Stimulated activated CD8-positive, alpha-beta memory T cell treated with anti-CD3 and anti-CD28 coated beads, Interleukin-12 subunit alpha, Interleukin-12 subunit beta, amount 100 ng/mL, for 1 hour (primary cell): ENCODE results near the gene SLC9B2.
"Not testable (repeated sequence)": the region's sequence is repeated elsewhere in the genome, so short reads cannot be mapped to it uniquely, and the experiment has no call there.

ENCODE experiments used
- DNase-seq: peaks from one replicate; pipeline ENCODE4 v3.0.0-alpha.2; 2020; ENCODE audit warnings: low read depth

The SLC9B2 gene

DNA sequence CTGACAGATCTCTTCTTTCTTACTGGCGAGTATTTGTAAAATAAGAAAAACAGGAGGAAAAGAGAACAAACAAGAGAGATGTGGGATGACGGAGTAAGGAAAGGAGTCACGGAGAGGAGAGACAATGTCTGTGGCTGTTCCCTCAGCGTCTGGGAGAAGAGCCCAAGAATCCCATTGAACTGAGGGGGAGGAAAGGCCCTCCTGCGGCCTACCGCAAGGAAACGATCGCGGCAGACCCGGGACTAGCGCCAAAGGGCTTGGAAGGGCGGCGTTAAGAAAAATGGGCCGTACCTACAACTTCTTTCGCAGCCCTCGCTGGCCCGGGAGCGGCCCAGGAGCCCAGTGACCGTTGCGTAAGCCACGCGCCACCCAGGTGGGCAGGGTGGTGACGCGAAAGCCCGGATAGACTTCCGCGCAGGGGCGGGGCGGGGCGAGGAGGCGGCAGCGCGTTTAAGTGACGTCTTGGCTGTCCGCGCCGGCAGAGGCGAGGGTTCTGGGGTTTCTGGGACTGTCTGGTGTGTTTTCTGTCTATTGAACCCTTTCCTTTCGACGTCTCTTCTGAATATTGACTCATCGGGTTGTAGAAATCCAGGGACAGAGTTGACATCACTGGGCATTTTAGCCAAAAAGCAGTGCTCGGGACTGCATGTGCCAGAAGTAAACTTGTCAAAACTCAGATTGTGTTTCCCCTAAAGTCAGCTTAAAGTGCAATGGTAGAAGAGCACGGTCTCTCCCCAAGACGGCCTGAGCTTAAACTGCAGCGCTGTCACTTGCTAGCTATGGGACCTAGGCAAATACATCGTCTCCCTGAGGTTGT, 57.0 kb downstream of the SLC9B2 start, which contains the start of gene SLC9B1:
Gene SLC9B1, minus strand, starts transcription at position 398 of the 817 bp plus-strand sequence. CDS start 27,994 bp downstream, outside the sequence.
- peak; percentile 88 for DNase-seq

DNA sequence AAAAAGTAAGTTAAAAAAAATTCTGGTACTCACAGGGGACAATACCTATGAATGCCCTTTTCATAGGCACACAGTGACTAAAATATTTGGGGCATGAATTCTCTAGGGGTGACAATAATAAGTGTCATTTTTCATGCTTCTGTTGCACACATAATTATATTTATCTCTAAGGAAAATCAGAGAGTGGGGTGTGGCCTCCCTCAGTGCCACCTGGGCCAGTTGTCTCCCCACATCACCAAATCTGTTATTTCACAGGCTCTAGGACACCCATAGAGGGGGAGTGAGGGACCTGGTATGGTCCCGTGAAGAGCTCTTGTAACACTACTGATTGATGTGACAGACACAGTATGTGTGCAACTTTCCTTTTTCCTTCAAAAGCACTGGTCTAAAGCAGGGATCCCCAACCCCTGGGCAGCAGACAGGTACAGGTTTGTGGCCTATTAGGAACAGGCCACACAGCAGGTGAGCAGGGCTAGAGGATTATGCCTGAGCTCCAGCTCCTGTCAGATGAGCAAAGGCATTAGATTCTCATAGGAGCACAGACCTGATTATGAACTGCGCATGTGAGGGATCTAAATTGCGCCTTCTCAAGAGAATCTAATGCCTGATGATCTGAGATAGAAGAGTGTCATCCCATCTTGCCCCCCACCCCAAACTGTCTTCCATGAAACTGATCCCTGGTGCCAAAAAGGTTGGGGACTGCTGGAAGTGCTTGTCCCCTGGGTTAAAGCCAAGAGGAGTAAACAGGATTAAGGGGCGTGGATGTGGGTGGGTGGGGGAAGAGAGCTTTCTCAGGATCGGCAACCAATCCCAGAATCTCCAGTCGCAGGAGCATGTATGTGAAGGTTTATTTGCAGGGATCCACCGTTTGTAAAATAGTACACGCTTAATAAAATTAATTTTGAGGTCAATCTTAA, 57.9 kb downstream of the SLC9B2 start:
- no peak for DNase-seq

DNA sequence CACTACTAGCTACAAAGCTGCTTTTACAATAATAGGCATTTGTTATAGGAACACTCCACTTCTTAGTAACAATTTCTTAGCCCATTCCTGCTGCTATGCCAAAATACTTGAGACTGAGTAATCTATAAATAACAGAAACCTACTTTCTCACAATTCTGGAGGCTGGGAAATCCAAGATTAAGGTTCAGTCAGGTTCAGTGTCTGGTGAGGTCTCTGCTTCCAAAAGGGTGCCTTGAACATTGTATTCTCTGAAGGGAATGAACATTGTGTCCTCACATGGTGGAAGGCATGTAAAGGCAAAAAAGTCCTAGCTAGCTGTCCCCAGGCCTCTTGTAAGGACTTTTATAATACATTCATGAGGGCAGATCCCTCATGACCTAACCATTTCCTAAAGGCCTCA, 64.0 kb downstream of the SLC9B2 start:
- no peak for DNase-seq

DNA sequence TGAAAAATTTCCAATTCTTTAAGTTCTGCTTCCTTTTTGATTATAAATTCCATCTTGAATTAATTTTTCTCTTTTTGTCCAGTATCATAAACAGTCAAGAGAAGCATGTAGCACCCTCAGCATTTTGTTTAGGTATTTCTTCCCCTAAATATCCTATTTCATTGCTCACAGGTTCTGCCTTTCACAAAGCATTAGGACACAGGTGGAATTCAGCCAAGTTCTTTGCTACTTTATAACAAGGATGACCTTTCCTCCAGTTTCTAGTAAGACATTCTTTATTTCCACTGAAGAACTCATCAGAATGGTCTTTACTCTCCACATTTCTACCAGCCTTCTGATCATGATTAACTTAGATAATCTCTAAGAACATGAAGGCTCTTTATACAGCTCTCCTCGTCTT, 64.5 kb downstream of the SLC9B2 start:
- DNase-seq, result no peak

DNA sequence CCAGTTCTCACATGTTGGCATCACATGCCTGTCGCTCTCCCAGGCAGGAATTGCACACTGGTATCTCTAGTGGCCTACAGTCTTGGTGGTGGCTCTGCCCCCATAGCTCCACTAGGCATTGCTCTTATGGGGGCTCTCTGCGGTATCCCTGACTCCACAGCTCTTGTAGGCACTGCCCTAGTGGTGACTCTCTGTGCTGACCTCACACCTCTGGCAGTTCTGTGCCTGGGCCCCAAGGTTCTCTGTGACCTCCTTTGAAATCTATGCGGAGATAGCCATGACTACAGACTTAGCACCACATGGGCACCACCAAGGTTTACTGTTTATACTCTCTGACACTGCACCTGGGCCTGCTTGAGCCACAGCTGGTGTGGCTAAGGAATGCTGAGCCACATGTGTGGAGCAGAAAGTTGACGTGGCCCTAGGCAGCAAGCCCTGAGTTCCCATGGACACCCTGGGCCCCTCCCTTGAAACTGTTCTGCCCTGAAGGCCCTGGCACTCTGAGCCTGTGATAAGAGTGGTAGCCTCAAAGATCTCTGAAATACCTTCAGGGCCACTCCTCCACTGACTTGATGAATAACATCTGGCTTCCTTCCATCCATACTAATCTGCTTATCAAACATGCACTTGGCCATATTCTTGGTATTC, 65.1 kb downstream of the SLC9B2 start:
- DNase-seq, result no peak

DNA sequence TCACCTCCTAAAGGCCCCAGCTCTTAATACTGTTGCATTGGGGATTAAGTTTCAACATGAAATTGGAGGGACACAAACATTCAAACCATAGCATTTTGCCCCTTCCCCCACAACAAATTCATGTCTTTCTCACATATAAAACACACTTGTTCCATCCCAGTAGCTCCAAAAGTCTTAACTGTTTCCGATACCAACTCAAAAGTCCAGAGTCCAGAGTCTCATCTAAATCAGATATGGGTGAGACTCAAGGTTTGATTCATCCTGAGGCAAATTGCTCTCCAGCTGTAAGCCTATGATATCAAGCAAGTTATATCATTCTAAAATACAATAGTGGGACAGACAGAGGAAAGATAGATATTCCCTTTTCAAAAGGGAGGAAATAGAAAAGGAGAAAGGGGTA, 65.8 kb downstream of the SLC9B2 start:
- DNase-seq, result no peak

DNA sequence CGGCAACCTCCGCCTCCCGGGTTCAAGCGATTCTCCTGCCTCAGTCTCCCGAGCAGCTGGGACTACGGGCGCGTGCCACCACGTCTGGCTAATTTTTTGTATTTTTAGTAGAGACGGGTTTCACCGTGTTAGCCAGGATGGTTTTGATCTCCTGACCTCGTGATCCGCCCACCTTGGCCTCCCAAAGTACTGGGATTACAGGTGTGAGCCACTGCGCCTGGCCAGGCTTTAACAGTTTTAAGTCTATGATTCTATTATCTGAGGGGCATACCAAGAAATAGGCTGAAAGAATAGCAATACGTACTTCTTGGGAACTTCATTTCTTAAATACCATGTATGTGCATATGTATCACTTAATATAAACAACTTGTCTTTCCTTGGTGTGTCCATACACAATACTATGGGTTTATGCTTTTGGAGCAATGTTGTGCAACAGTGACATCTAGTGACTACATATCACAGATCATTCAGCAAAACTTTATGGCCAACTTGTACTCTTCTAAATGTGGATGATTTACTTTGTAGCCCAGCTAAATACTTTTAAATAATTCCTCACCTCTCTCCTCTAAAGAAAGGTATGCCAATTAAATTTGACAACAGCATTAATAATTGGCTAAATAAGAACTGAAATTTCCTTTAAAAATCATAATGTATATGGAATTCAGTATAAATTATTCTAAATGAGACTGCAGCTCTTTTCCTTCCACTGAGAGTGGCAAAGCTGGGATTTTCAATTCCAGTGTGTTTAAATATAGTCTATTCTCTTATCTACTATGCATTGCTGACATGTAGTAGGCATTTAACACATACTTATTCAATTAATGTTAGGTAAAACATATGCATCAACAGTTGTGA, 67.5 kb downstream of the SLC9B2 start:
- no peak for DNase-seq

DNA sequence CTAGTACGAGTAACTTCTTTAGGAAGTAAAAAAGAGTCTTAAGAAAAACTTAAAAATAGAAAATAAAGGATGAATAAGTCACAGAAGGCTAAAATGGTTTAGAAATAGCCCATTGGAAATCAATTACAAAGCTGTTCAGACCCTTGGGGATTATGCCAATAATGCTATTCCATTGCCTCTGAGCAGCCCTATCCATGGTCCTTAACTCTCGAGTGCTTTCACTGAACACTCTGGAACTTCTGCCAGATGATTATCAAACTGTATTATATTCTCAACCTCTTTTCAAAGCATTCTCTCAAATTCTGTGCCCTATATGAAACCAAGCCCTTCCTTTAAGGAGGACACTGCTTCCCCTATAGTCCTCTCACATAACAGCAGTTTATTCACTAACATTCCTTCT, 74.0 kb downstream of the SLC9B2 start:
- no peak for DNase-seq

DNA sequence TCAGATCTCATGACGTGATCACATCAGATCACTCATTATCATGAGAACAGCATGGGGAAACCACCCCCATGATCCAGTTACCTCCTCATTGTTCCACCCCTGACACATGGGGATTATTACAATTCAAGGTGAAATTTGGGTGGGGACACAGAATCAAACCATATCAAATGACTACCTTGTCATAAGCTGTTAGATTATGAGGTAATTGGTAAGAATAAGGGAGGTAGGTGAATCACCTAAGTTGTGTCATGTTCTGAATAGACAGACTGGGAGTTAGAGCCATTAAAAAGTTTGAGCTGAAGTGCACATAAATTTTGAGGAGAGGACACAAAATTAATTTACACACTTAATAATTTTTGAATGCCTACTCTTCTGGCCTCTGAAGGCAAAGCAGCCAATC, 81.8 kb downstream of the SLC9B2 start:
- DNase-seq, result no peak

DNA sequence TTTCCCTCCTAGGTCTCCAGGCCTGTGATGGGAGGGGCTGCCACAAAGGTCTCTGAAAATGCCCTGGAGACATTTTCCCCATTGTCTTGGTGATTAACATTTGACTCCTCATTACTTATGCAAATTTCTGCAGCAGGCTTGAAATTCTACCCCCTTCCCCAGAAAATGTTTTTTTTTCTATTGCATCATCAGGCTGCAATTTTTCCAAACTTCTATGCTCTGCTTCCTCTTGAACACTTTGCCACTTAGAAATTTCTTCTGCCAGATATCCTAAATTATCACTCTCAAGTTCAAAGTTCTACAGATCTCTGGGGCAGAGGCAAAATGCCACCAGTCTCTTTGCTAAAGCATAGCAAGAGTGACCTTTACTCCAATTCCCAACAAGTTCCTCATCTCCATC, 82.6 kb downstream of the SLC9B2 start:
- not testable (repeated sequence) for DNase-seq

DNA sequence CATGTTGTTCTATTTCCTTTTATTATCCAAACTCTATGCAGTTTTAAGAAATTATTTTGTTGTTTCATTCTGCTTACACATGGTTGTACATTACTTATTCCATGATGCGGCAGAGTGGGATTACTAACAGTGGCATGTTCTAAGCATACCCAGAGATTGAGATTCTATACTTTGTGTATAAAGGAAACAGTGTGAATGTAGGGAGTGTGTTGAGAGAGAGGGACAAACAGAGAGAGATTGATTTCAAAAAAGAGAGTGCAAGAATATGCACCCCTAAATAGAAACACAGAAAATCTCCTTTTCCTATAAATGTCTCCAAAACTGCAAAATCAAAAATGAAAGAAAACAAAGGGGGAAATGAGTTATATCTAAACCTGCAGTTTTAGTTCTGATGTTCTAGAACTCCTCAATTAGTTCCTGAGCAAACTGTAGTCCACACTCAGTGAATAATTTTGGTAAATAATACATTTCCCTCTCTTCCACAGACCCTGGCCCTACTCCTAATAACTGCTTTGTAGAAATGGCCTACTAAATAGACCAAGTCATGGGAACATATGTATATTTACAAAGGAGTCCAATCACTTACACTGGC, 88.0 kb downstream of the SLC9B2 start:
- no peak for DNase-seq

DNA sequence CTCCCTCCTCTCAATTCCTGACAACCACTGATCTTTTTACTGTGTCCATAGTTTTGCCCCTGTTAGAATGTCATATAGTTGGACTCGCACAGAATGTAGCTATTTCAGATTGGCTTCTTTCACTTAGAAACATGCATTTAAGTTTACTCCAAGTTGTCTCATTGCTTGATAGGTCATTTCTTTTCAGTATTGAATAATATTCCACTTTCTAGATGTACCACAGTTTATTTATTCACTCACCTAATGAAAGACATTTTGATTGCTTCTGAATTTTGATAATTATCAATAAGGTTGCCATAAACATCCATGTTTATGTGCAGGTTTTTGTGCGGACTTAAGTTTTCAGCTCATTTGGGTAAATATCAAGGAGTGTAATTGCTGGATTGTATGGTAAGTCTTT, 95.6 kb downstream of the SLC9B2 start:
- no peak for DNase-seq
